A673 (cell line): ENCODE measurements around the gene NEURL3.

Source experiments
- CTCF ChIP-seq: fragments of 300-800, 200-600 bp; sonication (generic); conservative IDR thresholded peaks from 2 replicates; pipeline ENCODE4 v1.5.1; 2017; ENCODE audit warnings: low read depth, mild to moderate bottlenecking, antibody characterized with exemption, low read length, moderate library complexity, mixed read lengths
- EZH2 ChIP-seq: fragments of 200-600 bp; sonication (generic); IDR thresholded peaks from 2 replicates; pipeline ENCODE4 v1.6.1; 2017; ENCODE audit warnings: borderline replicate concordance, low read depth, mild to moderate bottlenecking, mixed read lengths, antibody characterized with exemption, low read length; ENCODE audit not compliant: poor library complexity, severe bottlenecking

- TF ChIP-seq CTCF (no peak), EZH2 (no peak)
Observed at GRCh38 chr2:96500385-96501066, 4.6 kb downstream of the NEURL3 start.
